ENCODE results near the gene EMSY. TPM values are rescaled to one million over a fixed set of nuclear protein-coding genes. Genes with fewer than 3 reads are reported as not detected.

The EMSY gene
- total and polyA plus RNA-seq, 2 donors (not counting 3 experiments of a cell fraction or from before 2014, with no cell fraction given) = 18.3 to 25.7 TPM

DNA sequence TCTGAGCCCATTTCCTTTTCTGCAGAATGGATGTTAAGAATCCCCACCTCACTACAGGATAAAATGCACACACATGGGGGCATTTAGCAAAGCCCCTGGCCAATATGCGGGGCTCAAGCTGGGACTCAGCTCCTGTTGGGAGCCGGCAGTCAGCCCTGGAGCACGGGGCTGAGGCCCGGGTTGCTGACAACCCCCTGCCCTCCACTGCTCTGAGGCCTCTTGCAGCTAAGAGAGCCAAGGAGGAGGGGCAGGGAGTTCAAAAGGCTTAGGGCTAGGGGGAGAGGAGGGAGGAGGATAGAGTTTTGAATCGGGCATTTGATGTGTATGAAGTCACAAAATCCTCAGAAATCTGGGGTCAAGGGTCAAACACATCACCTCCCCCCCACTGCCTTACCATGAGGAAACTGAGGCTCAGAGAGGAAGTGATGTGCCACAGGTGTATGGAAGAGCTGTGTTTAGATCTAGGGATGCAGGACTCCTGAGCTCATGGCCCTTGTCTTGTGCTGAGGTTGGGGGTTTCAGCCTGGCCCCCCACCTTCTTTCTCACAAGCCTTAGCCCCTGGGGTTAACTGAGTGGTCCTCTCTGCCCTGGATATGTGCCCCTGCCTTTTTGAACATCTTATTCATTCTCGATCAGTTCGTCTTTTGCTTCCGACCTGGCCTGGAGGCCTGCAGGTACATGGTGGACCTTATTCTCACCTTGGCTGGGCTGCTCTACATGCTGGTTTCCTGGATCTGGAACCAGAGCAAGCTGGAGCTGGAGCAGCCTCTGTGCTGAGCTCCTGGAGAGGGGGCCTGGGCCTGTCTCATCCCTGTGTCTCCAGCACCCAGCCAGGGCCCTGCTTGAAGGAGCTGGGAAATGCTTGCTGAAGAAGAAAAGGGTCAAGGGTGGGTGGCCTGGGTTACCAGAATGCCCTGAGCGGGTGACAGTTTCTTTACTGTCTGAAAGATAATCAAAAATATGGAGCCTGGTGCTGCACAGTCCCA is 145.4 kb downstream of the EMSY start:
- BruUV-seq (replicated peaks) = no TSS peak
- TF ChIP-seq, protein P1, sequence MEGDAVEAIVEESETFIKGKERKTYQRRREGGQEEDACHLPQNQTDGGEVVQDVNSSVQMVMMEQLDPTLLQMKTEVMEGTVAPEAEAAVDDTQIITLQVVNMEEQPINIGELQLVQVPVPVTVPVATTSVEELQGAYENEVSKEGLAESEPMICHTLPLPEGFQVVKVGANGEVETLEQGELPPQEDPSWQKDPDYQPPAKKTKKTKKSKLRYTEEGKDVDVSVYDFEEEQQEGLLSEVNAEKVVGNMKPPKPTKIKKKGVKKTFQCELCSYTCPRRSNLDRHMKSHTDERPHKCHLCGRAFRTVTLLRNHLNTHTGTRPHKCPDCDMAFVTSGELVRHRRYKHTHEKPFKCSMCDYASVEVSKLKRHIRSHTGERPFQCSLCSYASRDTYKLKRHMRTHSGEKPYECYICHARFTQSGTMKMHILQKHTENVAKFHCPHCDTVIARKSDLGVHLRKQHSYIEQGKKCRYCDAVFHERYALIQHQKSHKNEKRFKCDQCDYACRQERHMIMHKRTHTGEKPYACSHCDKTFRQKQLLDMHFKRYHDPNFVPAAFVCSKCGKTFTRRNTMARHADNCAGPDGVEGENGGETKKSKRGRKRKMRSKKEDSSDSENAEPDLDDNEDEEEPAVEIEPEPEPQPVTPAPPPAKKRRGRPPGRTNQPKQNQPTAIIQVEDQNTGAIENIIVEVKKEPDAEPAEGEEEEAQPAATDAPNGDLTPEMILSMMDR (IDR thresholded peaks at IDR 0.05; ENCODE audit: extremely low read depth in 1 of 2, insufficient read depth in 1 of 2, low read depth in 1 of 2, low read length in 2 of 2) = no peak
- TF ChIP-seq, protein P2, sequence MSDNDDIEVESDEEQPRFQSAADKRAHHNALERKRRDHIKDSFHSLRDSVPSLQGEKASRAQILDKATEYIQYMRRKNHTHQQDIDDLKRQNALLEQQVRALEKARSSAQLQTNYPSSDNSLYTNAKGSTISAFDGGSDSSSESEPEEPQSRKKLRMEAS (IDR thresholded peaks at IDR 0.05; ENCODE audit: insufficient read depth, insufficient read length) = no peak
- no peak for TF ChIP-seq POLR2AphosphoS5 (IDR thresholded peaks at IDR 0.05; ENCODE audit: insufficient read depth, low read depth, low read length)
- TF ChIP-seq EZH2 (IDR thresholded peaks at IDR 0.05; ENCODE audit: borderline replicate concordance, low read depth, low read length, severe bottlenecking) = no peak
- TF ChIP-seq POLR2A (IDR thresholded peaks at IDR 0.05; ENCODE audit: low read depth, low read length) = no peak
- TF ChIP-seq MYC (IDR thresholded peaks at IDR 0.05; ENCODE audit: low read depth, low read length) = no peak
- no peak for TF ChIP-seq JUN (IDR thresholded peaks at IDR 0.05; ENCODE audit: borderline replicate concordance, insufficient read depth, insufficient read length, low read depth)
- TF ChIP-seq GATA2 (IDR thresholded peaks at IDR 0.05; ENCODE audit: insufficient read depth, insufficient read length, low read depth, low read length) = no peak
- Histone ChIP-seq H3K9me3 (replicated peaks; ENCODE audit: control insufficient read depth, insufficient read depth, low read length) (no peaks in the 10 kb centered on the region), H3K4me1 (ENCODE audit: control insufficient read depth, extremely low read depth, insufficient read depth, low read length) (peaks cover 23% of the 10 kb centered on the region), H3K36me3 (ENCODE audit: control insufficient read depth in 2 of 2, extremely low read depth in 1 of 2, insufficient read depth in 2 of 2, low read length in 2 of 2) (no peaks in the 10 kb centered on the region), H3K9ac (replicated peaks; ENCODE audit: extremely low read depth, insufficient read depth, low read length) (no peak overlapping the region), H2AFZ (ENCODE audit: low read depth, low read length) (no peak overlapping the region), H4K20me1 (replicated peaks; ENCODE audit: control insufficient read depth, extremely low read depth, insufficient read depth, low read length) (no peaks in the 10 kb centered on the region), H3K9me1 (replicated peaks; ENCODE audit: control insufficient read depth, extremely low read depth, insufficient read depth, low read length) (no peaks in the 10 kb centered on the region), H3K27ac (ENCODE audit: insufficient read depth, low read depth, low read length) (no peak overlapping the region), H3K79me2 (ENCODE audit: control insufficient read depth, insufficient read depth, low read length) (no peaks in the 10 kb centered on the region), H3K4me2 (ENCODE audit: insufficient read depth, low read length) (no peak overlapping the region), H3K27me3 (ENCODE audit: control insufficient read depth in 2 of 2, insufficient read depth in 2 of 2, low read length in 2 of 2) (no peaks in the 10 kb centered on the region), H3K4me3 (replicated peaks in 1 of 3; ENCODE audit: insufficient read depth in 1 of 3, low read depth in 1 of 3, low read length in 3 of 3) (no peak overlapping the region)
- intact Hi-C loops (cut with micrococcal nuclease) (loop anchor here (2.0 kb wide), 3 partner anchors 39 to 81 kb away; partner anchors contain the start of gene LRRC32), dilution Hi-C loops (cut with MboI; ENCODE audit: extremely low pct_ligation_motif_present, low sequenced_read_pairs) (no loop called here)
- CTCF ChIA-PET = interaction anchor here (0.9 to 1.8 kb wide), 3 partner anchors 9 to 12 kb away, joined by 3 to 5 read pairs (median 5); no protein-coding TSS in a partner anchor
- FAIRE-seq (no peak), DNase-seq (ENCODE audit: low read depth, low spot score) (no peak)
- POLR2A ChIA-PET = no interaction called here

All from endothelial cell of umbilical vein (primary cell).